BJ (cell line): ENCODE measurements around the gene TMEM106A. TPM values are rescaled to one million over a fixed set of nuclear protein-coding genes. Genes with fewer than 3 reads are reported as not detected.

Experiments
- CTCF ChIA-PET: fragments of 350-600 bp; formaldehyde crosslinking; extraction: SDS; loops from one replicate; lab custom pipeline; 2021; ENCODE audit warnings: antibody characterized with exemption, inconsistent platforms; lab: Yijun Ruan, JAX
- POLR2A ChIA-PET: fragments of 300-600 bp; sonication (Branson Sonifier 250); formaldehyde crosslinking; extraction: SDS; loops from one replicate; lab custom pipeline; 2021; ENCODE audit warnings: antibody characterized with exemption; lab: Charles Lee
- DNase-seq: peaks from one replicate; pipeline ENCODE4 v3.0.0-alpha.2; 2011; ENCODE audit warnings: low read depth
- H3K27me3 ChIP-seq: 2 replicates; pipeline ENCODE4 v1.6.0; 2011; ENCODE audit warnings: low read length; ENCODE audit not compliant: control insufficient read depth, insufficient read depth
- H3K36me3 ChIP-seq: 2 replicates; pipeline ENCODE4 v1.5.1; 2011; ENCODE audit warnings: low read length; ENCODE audit not compliant: control insufficient read depth, insufficient read depth
- H3K4me3 ChIP-seq: 2 replicates; pipeline ENCODE4 v1.5.1; 2011; ENCODE audit warnings: low read depth, mild to moderate bottlenecking, control low read depth, low read length
- CTCF ChIP-seq: IDR thresholded peaks from 2 replicates; pipeline ENCODE4 v1.5.1; 2011; ENCODE audit warnings: low read depth, mild to moderate bottlenecking, control low read depth, inconsistent platforms, low read length, moderate library complexity; ENCODE audit not compliant: insufficient read depth
- polyA plus RNA-seq: library from polyadenylated mRNA; depleted of rRNA; stranded (reverse); fragments of >200 nt; gene quantifications from 2 replicates; pipeline ENCODE4 v1.2.3, GENCODE V29; 2011

Gene TMEM106A
- polyA plus RNA-seq, 1 experiment, result 9.3 TPM

DNA sequence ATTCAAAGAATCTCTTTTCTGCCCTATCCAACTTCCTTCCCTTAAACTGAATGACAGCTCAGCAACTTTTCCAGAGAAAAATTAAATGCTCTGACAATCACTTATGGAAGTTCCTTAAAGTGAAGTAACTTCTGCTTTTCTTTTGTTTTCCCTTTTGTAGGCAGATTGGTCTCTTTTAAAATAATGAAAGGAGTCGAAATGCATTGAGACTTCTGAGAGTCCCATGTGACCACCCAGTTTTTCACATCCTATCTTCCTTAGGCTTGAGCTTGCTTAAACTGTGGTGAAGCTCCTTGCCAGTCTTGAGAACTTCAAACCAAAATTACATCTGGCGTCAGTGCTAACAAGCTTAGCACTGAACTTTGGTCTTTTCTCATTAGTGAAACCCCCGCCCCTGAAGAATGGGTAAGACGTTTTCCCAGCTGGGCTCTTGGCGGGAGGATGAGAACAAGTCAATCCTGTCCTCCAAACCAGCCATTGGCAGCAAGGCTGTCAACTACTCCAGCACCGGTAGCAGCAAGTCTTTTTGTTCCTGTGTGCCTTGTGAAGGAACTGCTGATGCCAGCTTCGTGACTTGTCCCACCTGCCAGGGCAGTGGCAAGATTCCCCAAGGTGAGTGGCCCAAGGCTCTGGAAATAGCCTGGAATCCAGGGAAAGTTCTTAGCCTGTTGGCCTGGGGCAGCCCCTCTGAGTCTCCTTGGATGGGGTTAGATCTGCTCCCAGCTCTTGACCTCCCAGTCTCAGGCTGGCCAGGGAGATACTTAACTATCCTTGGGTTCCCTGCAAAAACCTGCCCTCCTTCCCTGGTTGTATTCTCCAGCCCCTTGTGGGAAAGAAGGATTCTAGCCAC is 1.2 kb downstream of the TMEM106A start:
- POLR2A ChIA-PET, result interaction anchor here (1.1 kb wide), 1 partner anchor 41 kb away, joined by 7 read pairs; no protein-coding TSS in a partner anchor

GRCh38 chr17:43213545-43213944 is 1.9 kb downstream of the TMEM106A start:
- CTCF ChIA-PET, result interaction anchor here (0.6 to 1.4 kb wide), 3 partner anchors 9 to 270 kb away, joined by 3 to 5 read pairs (median 4); partner anchors contain the start of gene DHX8

More for the DNA sequence above, 1.2 kb downstream of the TMEM106A start:
- CTCF ChIA-PET, result interaction anchor here (0.6 to 1.4 kb wide), 3 partner anchors 9 to 490 kb away, joined by 3 to 5 read pairs (median 4); no protein-coding TSS in a partner anchor
- Histone ChIP-seq H3K4me3 (peak overlapping the region; percentile 66), H3K27me3 (no peaks in the 10 kb centered on the region), H3K36me3 (peaks cover 18% of the 10 kb centered on the region)
- no peak for TF ChIP-seq CTCF
- DNase-seq, result no peak

DNA sequence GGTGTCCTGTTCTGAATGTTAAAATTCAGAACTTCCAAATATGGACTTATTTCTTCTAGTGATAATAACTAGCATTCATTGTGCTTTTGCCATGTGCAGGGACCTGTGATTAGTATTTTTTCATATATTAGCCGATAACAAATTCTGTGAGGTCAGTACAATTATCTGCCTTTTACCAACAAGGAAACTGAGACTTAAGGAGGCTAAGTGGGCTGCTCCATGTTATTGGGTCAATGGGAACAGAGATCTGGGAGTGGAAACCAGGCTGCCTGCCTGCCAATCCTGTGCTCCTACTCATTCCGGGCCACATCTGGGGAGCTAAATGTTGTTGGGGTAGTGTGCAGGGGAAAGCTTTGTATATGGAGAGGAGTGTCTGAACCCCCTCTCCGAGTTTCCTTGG is 3.7 kb downstream of the TMEM106A start:
- TF ChIP-seq CTCF, result no peak
- DNase-seq, result no peak
- H3K27me3 ChIP-seq, result no peaks in the 10 kb centered on the region
- CTCF ChIA-PET, result interaction anchor here (1.3 kb wide), 1 partner anchor 10 kb away, joined by 3 read pairs; no protein-coding TSS in a partner anchor
- H3K36me3 ChIP-seq, result peaks cover 13% of the 10 kb centered on the region
- POLR2A ChIA-PET, result interaction anchor here (0.6 kb wide), 1 partner anchor 101 kb away, joined by 5 read pairs; no protein-coding TSS in a partner anchor
- no peak overlapping the region for H3K4me3 ChIP-seq

More at GRCh38 chr17:43213545-43213944, 1.9 kb downstream of the TMEM106A start:
- POLR2A ChIA-PET, result no interaction called here
- Histone ChIP-seq H3K27me3 (no peaks in the 10 kb centered on the region), H3K36me3 (peaks cover 15% of the 10 kb centered on the region), H3K4me3 (no peak overlapping the region)
- no peak for TF ChIP-seq CTCF
- no peak for DNase-seq

DNA sequence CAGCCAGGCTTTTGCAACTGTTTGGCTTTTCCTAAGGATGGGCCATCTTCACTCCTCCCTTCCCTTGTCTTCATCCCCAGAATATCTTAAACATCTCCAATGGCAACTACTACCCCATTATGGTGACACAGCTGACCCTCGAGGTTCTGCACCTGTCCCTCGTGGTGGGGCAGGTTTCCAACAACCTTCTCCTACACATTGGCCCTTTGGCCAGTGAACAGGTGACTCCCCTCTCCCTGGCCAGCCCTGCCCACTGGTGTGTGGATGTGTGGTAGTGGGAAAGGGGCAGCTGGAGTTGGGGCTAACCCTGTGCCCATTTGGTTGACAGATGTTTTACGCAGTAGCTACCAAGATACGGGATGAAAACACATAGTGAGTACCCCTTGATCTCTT is 4.7 kb downstream of the TMEM106A start:
- CTCF ChIA-PET, result no interaction called here
- DNase-seq, result no peak
- no peak overlapping the region for H3K4me3 ChIP-seq
- POLR2A ChIA-PET, result no interaction called here
- H3K27me3 ChIP-seq, result no peaks in the 10 kb centered on the region
- TF ChIP-seq CTCF, result no peak
- H3K36me3 ChIP-seq, result peaks cover 13% of the 10 kb centered on the region
